ENCODE measurements around the gene MYADM. TPM values are rescaled to one million over a fixed set of nuclear protein-coding genes. Genes with fewer than 3 reads are reported as not detected.
A peak's percentile ranks its signal among the peaks of the same experiment; 100 is the strongest.

Gene MYADM
- total RNA-seq, 1 experiment from 2014 or later, result 78.6 TPM

- peak; percentile 15; the same call in 1 of the 2 replicates for ATAC-seq
- TF ChIP-seq AR (CRISPR knock-in tag; IDR thresholded peaks at IDR 0.05) (no peak), ESRRA (CRISPR knock-in tag; IDR thresholded peaks at IDR 0.05; ENCODE audit: borderline replicate concordance) (no peak), KAT7 (CRISPR knock-in tag; IDR thresholded peaks at IDR 0.05; ENCODE audit: borderline replicate concordance) (no peak), MAX (CRISPR knock-in tag; IDR thresholded peaks at IDR 0.05) (no peak), TEAD4 (CRISPR knock-in tag; IDR thresholded peaks at IDR 0.05) (no peak), ZBTB21 (CRISPR knock-in tag; IDR thresholded peaks at IDR 0.05; ENCODE audit: borderline replicate concordance) (no peak), NFATC4 (CRISPR knock-in tag; IDR thresholded peaks at IDR 0.05) (no peak), CDX4 (CRISPR knock-in tag; IDR thresholded peaks at IDR 0.05; ENCODE audit: borderline replicate concordance) (no peak), GRHL2 (CRISPR knock-in tag; IDR thresholded peaks at IDR 0.05; ENCODE audit: insufficient replicate concordance, severe bottlenecking) (no peak), HMGA2 (CRISPR knock-in tag; IDR thresholded peaks at IDR 0.05) (peak; percentile 97), FOXP1 (CRISPR knock-in tag; IDR thresholded peaks at IDR 0.05; ENCODE audit: borderline replicate concordance) (peak; percentile 37; the same call in 1 of the 2 replicates), ZBTB43 (CRISPR knock-in tag; IDR thresholded peaks at IDR 0.05) (no peak), ZNF219 (CRISPR knock-in tag; IDR thresholded peaks at IDR 0.05; ENCODE audit: borderline replicate concordance) (no peak)
- H3K4me1 Mint-ChIP-seq, result peaks cover 21% of the 10 kb centered on the region
- H3K27ac Mint-ChIP-seq, result peak overlapping the region; percentile 84
- no peaks in the 10 kb centered on the region for H3K36me3 Mint-ChIP-seq
- POLR2A ChIA-PET, result no interaction called here
- H3K9me3 Mint-ChIP-seq, result no peaks in the 10 kb centered on the region
- H3K27me3 Mint-ChIP-seq (ENCODE audit: low read depth), result no peaks in the 10 kb centered on the region
- CTCF ChIA-PET, result interaction anchor here (0.6 to 3.9 kb wide), 3 partner anchors 15 to 89 kb away, joined by 6 to 15 read pairs (median 9); no protein-coding TSS in a partner anchor
- no peak overlapping the region for H3K4me3 Mint-ChIP-seq
- no peak for DNase-seq (ENCODE audit: low spot score)
Observed at GRCh38 chr19:53823380-53824120, 44.1 kb upstream of the MYADM start.

GRCh38 chr19:53824134-53824611 lies 43.5 kb upstream of the MYADM start, which contains the start of gene NLRP12:
Gene NLRP12 (minus strand): TSS chr19:53824314. CDS start chr19:53824174, 140 bp downstream.
- CTCF ChIA-PET, result interaction anchor here (0.6 to 3.9 kb wide), 7 partner anchors 14 to 200 kb away, joined by 3 to 15 read pairs (median 6); no protein-coding TSS in a partner anchor
- Mint-ChIP-seq H3K4me1 (peaks cover 20% of the 10 kb centered on the region), H3K9me3 (no peaks in the 10 kb centered on the region), H3K27me3 (ENCODE audit: low read depth) (no peaks in the 10 kb centered on the region), H3K4me3 (no peak within 1 kb of the TSS), H3K36me3 (no peaks in the 10 kb centered on the region), H3K27ac (peak within 1 kb of the TSS; percentile 84)
- ATAC-seq (peak; percentile 44), DNase-seq (ENCODE audit: low spot score) (no peak)
- POLR2A ChIA-PET, result no interaction called here
- no peak for TF ChIP-seq HMGA2 (CRISPR knock-in tag; IDR thresholded peaks at IDR 0.05)
- no peak for TF ChIP-seq FOXP1 (CRISPR knock-in tag; IDR thresholded peaks at IDR 0.05; ENCODE audit: borderline replicate concordance)
- TF ChIP-seq CTCF (IDR thresholded peaks at IDR 0.05), result no peak
- TF ChIP-seq CREM (CRISPR knock-in tag; IDR thresholded peaks at IDR 0.05), result no peak
- no peak for TF ChIP-seq USF1 (CRISPR knock-in tag; IDR thresholded peaks at IDR 0.05)

All from WTC11 (cell line).